ENCODE measurements around the gene SND1.

GRCh38 chr7:128137181-128137580 lies 485.2 kb downstream of the SND1 start:
- TF ChIP-seq POLR2A (IDR thresholded peaks at IDR 0.05) (no peak), CTCF (IDR thresholded peaks at IDR 0.05) (no peak)
